ENCODE results near the gene GALNT17. TPM values are rescaled to one million over a fixed set of nuclear protein-coding genes. Genes with fewer than 3 reads are reported as not detected.

The GALNT17 gene
- polyA plus RNA-seq, 2 of the 4 experiments (the other 2 are of a cell fraction): not detected

DNA sequence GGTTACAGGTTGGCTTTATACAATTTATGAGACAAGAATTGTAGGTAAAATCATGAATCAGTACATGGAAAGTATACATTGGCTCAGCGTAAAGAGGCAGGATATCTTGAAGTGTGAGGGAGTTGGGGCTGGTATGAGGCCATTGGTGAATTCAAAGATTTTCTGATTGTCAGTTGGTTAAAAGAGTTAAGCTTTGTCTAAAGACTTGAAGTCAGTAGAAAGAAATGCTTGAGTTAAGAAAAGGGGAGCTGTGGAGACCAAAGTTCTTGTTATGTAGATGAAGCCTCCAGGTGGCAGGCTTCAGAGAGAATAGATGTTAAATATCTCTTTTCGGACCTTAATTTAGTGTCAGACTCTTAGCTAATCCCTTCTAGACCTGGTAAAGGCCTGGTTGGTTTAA, 341.0 kb downstream of the GALNT17 start:
- CTCF ChIA-PET: no interaction called here
- no peak for TF ChIP-seq HOXB13 (CRISPR knock-in tag; IDR thresholded peaks at IDR 0.05; ENCODE audit: low read depth)
- no peak for TF ChIP-seq ESRRA (IDR thresholded peaks at IDR 0.05; ENCODE audit: borderline replicate concordance, low read length)
- TF ChIP-seq HMGXB4 (CRISPR knock-in tag; IDR thresholded peaks at IDR 0.05; ENCODE audit: borderline replicate concordance): no peak
- no peak for TF ChIP-seq TP53 (CRISPR knock-in tag; IDR thresholded peaks at IDR 0.05)
- no peak for TF ChIP-seq EHMT2 (IDR thresholded peaks at IDR 0.05; ENCODE audit: low read depth)
- no peak for TF ChIP-seq BCL3 (IDR thresholded peaks at IDR 0.05)
- POLR2A ChIA-PET: no interaction called here
- no peak overlapping the region for H3K27ac ChIP-seq
- peaks cover 2% of the 10 kb centered on the region; the same call in 2 of the 3 replicates for H3K9me3 ChIP-seq
- H3K4me1 ChIP-seq: no peaks in the 10 kb centered on the region
- no peak overlapping the region for H3K4me2 ChIP-seq
- ATAC-seq (no peak), FAIRE-seq (no peak), DNase-seq (ENCODE audit: low read depth in 1 of 2, low spot score in 1 of 2) (no peak)
- no peak overlapping the region for H3K4me3 ChIP-seq
- WGBS (ENCODE audit: missing lambda C conversion rate): 3% methylated on average over 2 of the region's 2 CpGs

GRCh38 chr7:71473366-71473967, 341.5 kb downstream of the GALNT17 start:
- TF ChIP-seq EHF (CRISPR knock-in tag; IDR thresholded peaks at IDR 0.05) (no peak), NFE2L2 (conservative IDR thresholded peaks at IDR 0.05; ENCODE audit: low read length) (no peak), CBX8 (IDR thresholded peaks at IDR 0.05) (no peak), SREBF2 (IDR thresholded peaks at IDR 0.05) (no peak), BHLHE40 (IDR thresholded peaks at IDR 0.05; ENCODE audit: low read depth, low read length) (no peak), KDM1A (IDR thresholded peaks at IDR 0.05; ENCODE audit: low read depth) (no peak), ZC3H11A (IDR thresholded peaks at IDR 0.05) (no peak), ZNF302 (CRISPR knock-in tag; IDR thresholded peaks at IDR 0.05) (no peak), POLR2A (IDR thresholded peaks at IDR 0.05; ENCODE audit: low read length) (no peak), ESRRA (IDR thresholded peaks at IDR 0.05; ENCODE audit: borderline replicate concordance, low read length) (no peak)
- TF ChIP-seq, protein P1, sequence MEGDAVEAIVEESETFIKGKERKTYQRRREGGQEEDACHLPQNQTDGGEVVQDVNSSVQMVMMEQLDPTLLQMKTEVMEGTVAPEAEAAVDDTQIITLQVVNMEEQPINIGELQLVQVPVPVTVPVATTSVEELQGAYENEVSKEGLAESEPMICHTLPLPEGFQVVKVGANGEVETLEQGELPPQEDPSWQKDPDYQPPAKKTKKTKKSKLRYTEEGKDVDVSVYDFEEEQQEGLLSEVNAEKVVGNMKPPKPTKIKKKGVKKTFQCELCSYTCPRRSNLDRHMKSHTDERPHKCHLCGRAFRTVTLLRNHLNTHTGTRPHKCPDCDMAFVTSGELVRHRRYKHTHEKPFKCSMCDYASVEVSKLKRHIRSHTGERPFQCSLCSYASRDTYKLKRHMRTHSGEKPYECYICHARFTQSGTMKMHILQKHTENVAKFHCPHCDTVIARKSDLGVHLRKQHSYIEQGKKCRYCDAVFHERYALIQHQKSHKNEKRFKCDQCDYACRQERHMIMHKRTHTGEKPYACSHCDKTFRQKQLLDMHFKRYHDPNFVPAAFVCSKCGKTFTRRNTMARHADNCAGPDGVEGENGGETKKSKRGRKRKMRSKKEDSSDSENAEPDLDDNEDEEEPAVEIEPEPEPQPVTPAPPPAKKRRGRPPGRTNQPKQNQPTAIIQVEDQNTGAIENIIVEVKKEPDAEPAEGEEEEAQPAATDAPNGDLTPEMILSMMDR (IDR thresholded peaks at IDR 0.05): no peak
- TF ChIP-seq, protein P2, sequence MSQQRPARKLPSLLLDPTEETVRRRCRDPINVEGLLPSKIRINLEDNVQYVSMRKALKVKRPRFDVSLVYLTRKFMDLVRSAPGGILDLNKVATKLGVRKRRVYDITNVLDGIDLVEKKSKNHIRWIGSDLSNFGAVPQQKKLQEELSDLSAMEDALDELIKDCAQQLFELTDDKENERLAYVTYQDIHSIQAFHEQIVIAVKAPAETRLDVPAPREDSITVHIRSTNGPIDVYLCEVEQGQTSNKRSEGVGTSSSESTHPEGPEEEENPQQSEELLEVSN (IDR thresholded peaks at IDR 0.05; ENCODE audit: borderline replicate concordance, low read depth): no peak
- no peaks in the 10 kb centered on the region for H3K4me1 ChIP-seq
- H3K27ac ChIP-seq: no peak overlapping the region
- POLR2A ChIA-PET: no interaction called here
- ATAC-seq (no peak), FAIRE-seq (no peak), DNase-seq (ENCODE audit: low read depth in 1 of 2, low spot score in 1 of 2) (no peak)
- CTCF ChIA-PET: no interaction called here
- H3K4me2 ChIP-seq: no peak overlapping the region
- no peak overlapping the region for H3K4me3 ChIP-seq
- H3K9me3 ChIP-seq: peaks cover 2% of the 10 kb centered on the region; the same call in 2 of the 3 replicates
- WGBS (ENCODE audit: missing lambda C conversion rate): 7% methylated on average over 2 of the region's 2 CpGs

- no peaks in the 10 kb centered on the region; the same call in 2 of the 3 replicates for H3K9me3 ChIP-seq
- H3K4me1 ChIP-seq: no peaks in the 10 kb centered on the region
- 7% methylated on average over 7 of the region's 7 CpGs for WGBS (ENCODE audit: missing lambda C conversion rate)
- ChIA-PET CTCF (interaction anchor here (0.6 kb wide), 1 partner anchor 66 kb away, joined by 4 read pairs; no protein-coding TSS in a partner anchor), POLR2A (no interaction called here)
- FAIRE-seq (no peak), ATAC-seq (no peak), DNase-seq (ENCODE audit: low read depth in 1 of 2, low spot score in 1 of 2) (no peak)
- no peak overlapping the region for H3K27ac ChIP-seq
- H3K4me3 ChIP-seq: no peak overlapping the region
- no peak overlapping the region for H3K4me2 ChIP-seq
- TF ChIP-seq HMGXB4 (CRISPR knock-in tag; IDR thresholded peaks at IDR 0.05; ENCODE audit: borderline replicate concordance) (no peak), CBX2 (IDR thresholded peaks at IDR 0.05; ENCODE audit: borderline replicate concordance, low read depth) (no peak), HOXA7 (CRISPR knock-in tag; IDR thresholded peaks at IDR 0.05) (no peak), MYC (IDR thresholded peaks at IDR 0.05; ENCODE audit: borderline replicate concordance, low read length) (no peak), HDAC2 (IDR thresholded peaks at IDR 0.05) (no peak), RAD21 (conservative IDR thresholded peaks at IDR 0.05 in 1 of 2, IDR thresholded peaks at IDR 0.05 in 1 of 2) (no peak), CHD2 (IDR thresholded peaks at IDR 0.05; ENCODE audit: low read length, partially characterized antibody) (no peak), RFX5 (IDR thresholded peaks at IDR 0.05) (no peak), RARB (CRISPR knock-in tag; IDR thresholded peaks at IDR 0.05) (no peak), SREBF2 (IDR thresholded peaks at IDR 0.05) (no peak), EHF (CRISPR knock-in tag; IDR thresholded peaks at IDR 0.05) (no peak), CEBPB (IDR thresholded peaks at IDR 0.05) (no peak), NFE2L2 (conservative IDR thresholded peaks at IDR 0.05; ENCODE audit: low read length) (no peak)
- TF ChIP-seq, protein P3, sequence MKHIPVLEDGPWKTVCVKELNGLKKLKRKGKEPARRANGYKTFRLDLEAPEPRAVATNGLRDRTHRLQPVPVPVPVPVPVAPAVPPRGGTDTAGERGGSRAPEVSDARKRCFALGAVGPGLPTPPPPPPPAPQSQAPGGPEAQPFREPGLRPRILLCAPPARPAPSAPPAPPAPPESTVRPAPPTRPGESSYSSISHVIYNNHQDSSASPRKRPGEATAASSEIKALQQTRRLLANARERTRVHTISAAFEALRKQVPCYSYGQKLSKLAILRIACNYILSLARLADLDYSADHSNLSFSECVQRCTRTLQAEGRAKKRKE (CRISPR knock-in tag; IDR thresholded peaks at IDR 0.05; ENCODE audit: low read depth): no peak
These were observed 345.5 kb downstream of the GALNT17 start for GRCh38 chr7:71477441-71477840.
